VCaP (cell line): ENCODE measurements around the gene NCKAP5.

ENCODE experiments used
- H3K27ac ChIP-seq: fragments of 450-650 bp; 2 replicates; pipeline ENCODE4 v1.5.1; 2017
- CTCF ChIP-seq: fragments of 450-650 bp; conservative IDR thresholded peaks from 2 replicates; pipeline ENCODE4 v1.5.1; 2017; ENCODE audit warnings: mild to moderate bottlenecking, moderate library complexity

Gene NCKAP5

GRCh38 chr2:133143645-133144044, 424.6 kb downstream of the NCKAP5 start:
- no peak overlapping the region for H3K27ac ChIP-seq
- TF ChIP-seq CTCF, result no peak

GRCh38 chr2:133142087-133142486, 426.2 kb downstream of the NCKAP5 start:
- no peak for TF ChIP-seq CTCF
- no peak overlapping the region for H3K27ac ChIP-seq

- TF ChIP-seq CTCF, result no peak
These were observed 427.6 kb downstream of the NCKAP5 start for GRCh38 chr2:133140620-133141019.

GRCh38 chr2:133139847-133140533, 428.3 kb downstream of the NCKAP5 start:
- no peak overlapping the region for H3K27ac ChIP-seq
- no peak for TF ChIP-seq CTCF

More at GRCh38 chr2:133140620-133141019, 427.6 kb downstream of the NCKAP5 start:
- no peak overlapping the region for H3K27ac ChIP-seq

- no peak for TF ChIP-seq CTCF
- H3K27ac ChIP-seq, result no peak overlapping the region
These were observed 429.6 kb downstream of the NCKAP5 start for GRCh38 chr2:133138693-133139092.

GRCh38 chr2:133135035-133135654, 433.1 kb downstream of the NCKAP5 start:
- TF ChIP-seq CTCF, result no peak
- H3K27ac ChIP-seq, result no peak overlapping the region

GRCh38 chr2:133130548-133131246, 437.6 kb downstream of the NCKAP5 start:
- no peak overlapping the region for H3K27ac ChIP-seq
- no peak for TF ChIP-seq CTCF
